ENCODE results near the gene PRR22.

The PRR22 gene

DNA sequence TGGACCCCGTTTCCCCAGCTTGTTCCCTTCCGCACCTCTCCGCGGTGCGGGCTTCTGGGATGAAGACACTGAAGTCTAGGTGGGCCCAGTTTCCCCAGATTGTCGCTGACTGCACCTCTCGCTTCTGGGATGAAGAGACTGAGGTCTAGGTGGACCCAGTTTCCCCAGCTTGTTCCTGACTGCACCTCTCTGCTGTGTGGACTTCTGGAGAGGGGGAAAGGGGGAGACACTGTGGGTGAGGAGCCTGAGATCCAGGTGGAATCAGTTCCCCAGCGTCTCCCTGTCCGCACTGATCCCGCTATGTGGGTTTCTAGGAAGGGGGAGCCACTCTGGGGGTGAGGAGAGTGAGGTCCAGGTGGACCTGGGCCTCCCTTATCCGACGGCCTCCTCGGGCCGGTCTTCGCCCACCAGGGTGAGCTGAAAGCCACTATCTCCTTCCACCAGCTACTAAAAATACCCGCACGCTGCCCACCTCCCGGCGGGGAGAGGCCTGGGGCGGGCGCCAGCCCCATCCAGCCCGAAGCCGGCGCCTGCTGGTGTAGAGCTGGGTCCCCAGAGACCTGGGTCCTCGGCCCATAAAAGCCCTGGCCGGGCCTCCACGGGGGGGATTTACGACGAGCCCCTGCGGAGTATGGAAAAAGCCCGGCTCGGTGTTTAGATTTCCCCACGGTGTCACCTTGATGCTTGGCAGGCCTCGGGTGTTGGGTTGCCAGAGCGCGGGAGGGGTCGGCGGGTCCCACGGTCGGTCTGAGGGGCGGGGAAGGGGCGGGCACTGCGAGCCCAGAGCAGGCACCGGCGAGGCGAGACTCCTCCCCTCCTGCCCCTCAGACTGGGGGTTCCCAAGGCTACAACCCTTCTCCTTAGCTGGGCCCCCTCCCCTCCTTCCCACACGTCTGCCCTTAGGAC, 44.4 kb upstream of the PRR22 start:
- TF ChIP-seq CTCF (IDR thresholded peaks at IDR 0.05) = no peak
- no peaks in the 10 kb centered on the region for H3K9me3 ChIP-seq
- H3K27ac ChIP-seq = peak overlapping the region; percentile 83
- no peaks in the 10 kb centered on the region for H3K36me3 ChIP-seq
- H3K4me1 ChIP-seq (ENCODE audit: control insufficient read depth in 1 of 2, insufficient read depth in 1 of 2, low read depth in 1 of 2, low read length in 1 of 2) = peaks cover 21 to 23% of the 10 kb centered on the region in 2 experiments
- peak overlapping the region; percentile 73 to 83 for H3K4me3 ChIP-seq (ENCODE audit: low read depth in 1 of 2, low read length in 1 of 2)
- peaks cover 32% of the 10 kb centered on the region for H3K27me3 ChIP-seq

- H3K4me3 ChIP-seq (ENCODE audit: low read depth in 1 of 2, low read length in 1 of 2) = peak overlapping the region; percentile 73 to 83
- no peaks in the 10 kb centered on the region for H3K9me3 ChIP-seq
- H3K4me1 ChIP-seq (ENCODE audit: control insufficient read depth in 1 of 2, insufficient read depth in 1 of 2, low read depth in 1 of 2, low read length in 1 of 2) = peaks cover 21 to 23% of the 10 kb centered on the region in 2 experiments
- peaks cover 37% of the 10 kb centered on the region for H3K27me3 ChIP-seq
- peak overlapping the region; percentile 83 for H3K27ac ChIP-seq
- no peaks in the 10 kb centered on the region for H3K36me3 ChIP-seq
- TF ChIP-seq CTCF (IDR thresholded peaks at IDR 0.05) = no peak
Observed at GRCh38 chr19:5827891-5828660, 43.5 kb upstream of the PRR22 start.

DNA sequence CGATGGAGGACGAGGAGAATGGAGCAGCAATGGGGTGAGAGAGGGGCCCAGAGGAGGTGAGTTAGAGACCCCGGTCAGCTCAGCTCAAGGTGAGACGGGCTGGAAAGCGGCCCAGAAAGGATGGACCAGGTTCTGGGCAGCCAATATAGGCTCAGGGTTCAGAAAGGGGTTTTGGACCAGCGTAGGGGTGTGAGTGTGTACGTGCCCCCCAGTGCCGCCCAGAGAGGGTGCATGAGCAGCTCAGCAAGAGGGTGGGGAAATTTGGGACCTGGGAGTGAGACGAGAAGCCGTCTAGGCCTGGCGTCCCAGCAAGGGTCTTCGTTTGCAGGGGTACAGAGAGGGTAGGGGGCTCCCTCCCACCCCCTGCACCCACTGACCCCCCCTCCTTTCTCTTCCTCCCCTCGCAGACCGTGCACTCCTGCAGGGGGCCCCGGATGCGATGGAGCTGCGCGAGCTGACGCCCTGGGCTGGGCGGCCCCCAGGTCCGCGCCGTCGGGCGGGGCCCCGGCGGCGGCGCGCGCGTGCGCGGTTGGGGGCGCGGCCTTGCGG, 42.9 kb upstream of the PRR22 start:
- peaks cover 21 to 23% of the 10 kb centered on the region in 2 experiments for H3K4me1 ChIP-seq (ENCODE audit: control insufficient read depth in 1 of 2, insufficient read depth in 1 of 2, low read depth in 1 of 2, low read length in 1 of 2)
- peak overlapping the region; percentile 83 for H3K27ac ChIP-seq
- peaks cover 37% of the 10 kb centered on the region for H3K27me3 ChIP-seq
- H3K36me3 ChIP-seq = no peaks in the 10 kb centered on the region
- peak overlapping the region; percentile 73 to 83 for H3K4me3 ChIP-seq (ENCODE audit: low read depth in 1 of 2, low read length in 1 of 2)
- no peak for TF ChIP-seq CTCF (IDR thresholded peaks at IDR 0.05)
- H3K9me3 ChIP-seq = no peaks in the 10 kb centered on the region

- H3K27ac ChIP-seq = no peak overlapping the region
- no peaks in the 10 kb centered on the region for H3K36me3 ChIP-seq
- peaks cover 37% of the 10 kb centered on the region for H3K27me3 ChIP-seq
- H3K4me1 ChIP-seq (ENCODE audit: control insufficient read depth in 1 of 2, insufficient read depth in 1 of 2, low read depth in 1 of 2, low read length in 1 of 2) = peaks cover 21 to 23% of the 10 kb centered on the region in 2 experiments
- H3K4me3 ChIP-seq (ENCODE audit: low read depth in 1 of 2, low read length in 1 of 2) = peak overlapping the region; percentile 73 to 83
- H3K9me3 ChIP-seq = no peaks in the 10 kb centered on the region
- TF ChIP-seq CTCF (IDR thresholded peaks at IDR 0.05) = no peak
Observed at GRCh38 chr19:5826531-5827341, 42.2 kb upstream of the PRR22 start.

DNA sequence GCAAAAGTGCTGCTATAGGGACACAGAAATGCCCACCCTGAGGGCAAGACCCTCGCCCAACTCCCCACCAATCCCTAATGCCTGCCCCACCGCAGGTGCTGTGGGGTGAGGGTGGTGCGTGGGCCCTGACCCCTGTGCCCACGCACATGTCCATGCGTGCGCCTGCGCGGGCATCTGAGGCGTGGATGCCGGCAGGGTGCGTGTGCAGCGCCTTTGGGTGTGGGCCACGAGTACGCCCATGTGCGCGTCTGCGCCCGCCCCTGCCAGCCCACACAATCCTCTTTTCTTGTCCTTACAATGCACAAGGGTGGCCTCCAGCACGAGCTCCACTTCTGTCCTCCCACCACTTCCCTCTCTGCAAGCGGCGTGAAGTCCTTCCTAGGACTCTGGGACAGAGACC, 40.6 kb upstream of the PRR22 start:
- Histone ChIP-seq H3K4me3 (ENCODE audit: low read depth in 1 of 2, low read length in 1 of 2) (no peak overlapping the region), H3K36me3 (no peaks in the 10 kb centered on the region), H3K4me1 (ENCODE audit: control insufficient read depth in 1 of 2, insufficient read depth in 1 of 2, low read depth in 1 of 2, low read length in 1 of 2) (peaks cover 21 to 23% of the 10 kb centered on the region in 2 experiments), H3K27ac (no peak overlapping the region), H3K9me3 (no peaks in the 10 kb centered on the region), H3K27me3 (peaks cover 36% of the 10 kb centered on the region)
- no peak for TF ChIP-seq CTCF (IDR thresholded peaks at IDR 0.05)
